ENCODE measurements around the gene FHIT.

Gene FHIT

GRCh38 chr3:60025096-60026050 lies 1225.9 kb downstream of the FHIT start:
- Histone ChIP-seq H3K4me1 (ENCODE audit: control insufficient read depth, insufficient read depth, low read length, poor library complexity, severe bottlenecking) (no peaks in the 10 kb centered on the region), H3K4me3 (ENCODE audit: insufficient read depth, low read depth, low read length, poor library complexity, severe bottlenecking) (no peak overlapping the region), H3K27ac (ENCODE audit: insufficient read depth, low read length, poor library complexity, severe bottlenecking) (no peak overlapping the region)

GRCh38 chr3:60024400-60024799 lies 1226.9 kb downstream of the FHIT start:
- Histone ChIP-seq H3K4me1 (ENCODE audit: control insufficient read depth, insufficient read depth, low read length, poor library complexity, severe bottlenecking) (no peaks in the 10 kb centered on the region), H3K9me3 (ENCODE audit: control insufficient read depth, low read length) (no peaks in the 10 kb centered on the region)
- no peak for DNase-seq

More at GRCh38 chr3:60025096-60026050, 1225.9 kb downstream of the FHIT start:
- Histone ChIP-seq H3K36me3 (ENCODE audit: control insufficient read depth, insufficient read depth, low read length) (no peaks in the 10 kb centered on the region), H3K27me3 (replicated peaks; ENCODE audit: control insufficient read depth, insufficient read depth, low read length, poor library complexity, severe bottlenecking) (no peaks in the 10 kb centered on the region), H3K9me3 (ENCODE audit: control insufficient read depth, low read length) (no peaks in the 10 kb centered on the region)
- DNase-seq = no peak

GRCh38 chr3:60023189-60023588 lies 1228.1 kb downstream of the FHIT start:
- no peak for DNase-seq
- peaks cover 8% of the 10 kb centered on the region for H3K4me1 ChIP-seq (ENCODE audit: control insufficient read depth, insufficient read depth, low read length, poor library complexity, severe bottlenecking)
- no peaks in the 10 kb centered on the region for H3K9me3 ChIP-seq (ENCODE audit: control insufficient read depth, low read length)
- H3K27ac ChIP-seq (ENCODE audit: insufficient read depth, low read length, poor library complexity, severe bottlenecking) = no peak overlapping the region
- no peak overlapping the region for H3K4me3 ChIP-seq (ENCODE audit: insufficient read depth, low read depth, low read length, poor library complexity, severe bottlenecking)
- H3K27me3 ChIP-seq (replicated peaks; ENCODE audit: control insufficient read depth, insufficient read depth, low read length, poor library complexity, severe bottlenecking) = no peaks in the 10 kb centered on the region
- H3K36me3 ChIP-seq (ENCODE audit: control insufficient read depth, insufficient read depth, low read length) = no peaks in the 10 kb centered on the region

More at GRCh38 chr3:60024400-60024799, 1226.9 kb downstream of the FHIT start:
- Histone ChIP-seq H3K36me3 (ENCODE audit: control insufficient read depth, insufficient read depth, low read length) (no peaks in the 10 kb centered on the region), H3K27me3 (replicated peaks; ENCODE audit: control insufficient read depth, insufficient read depth, low read length, poor library complexity, severe bottlenecking) (no peaks in the 10 kb centered on the region), H3K27ac (ENCODE audit: insufficient read depth, low read length, poor library complexity, severe bottlenecking) (no peak overlapping the region), H3K4me3 (ENCODE audit: insufficient read depth, low read depth, low read length, poor library complexity, severe bottlenecking) (no peak overlapping the region)

GRCh38 chr3:60017631-60018030 lies 1233.6 kb downstream of the FHIT start:
- Histone ChIP-seq H3K4me1 (ENCODE audit: control insufficient read depth, insufficient read depth, low read length, poor library complexity, severe bottlenecking) (peaks cover 35% of the 10 kb centered on the region), H3K4me3 (ENCODE audit: insufficient read depth, low read depth, low read length, poor library complexity, severe bottlenecking) (no peak overlapping the region), H3K27me3 (replicated peaks; ENCODE audit: control insufficient read depth, insufficient read depth, low read length, poor library complexity, severe bottlenecking) (no peaks in the 10 kb centered on the region), H3K9me3 (ENCODE audit: control insufficient read depth, low read length) (peaks cover 4% of the 10 kb centered on the region), H3K36me3 (ENCODE audit: control insufficient read depth, insufficient read depth, low read length) (no peaks in the 10 kb centered on the region), H3K27ac (ENCODE audit: insufficient read depth, low read length, poor library complexity, severe bottlenecking) (peak overlapping the region; percentile 38)
- no peak for DNase-seq

GRCh38 chr3:60015032-60015705 lies 1236.1 kb downstream of the FHIT start:
- Histone ChIP-seq H3K27ac (ENCODE audit: insufficient read depth, low read length, poor library complexity, severe bottlenecking) (peak overlapping the region; percentile 26), H3K4me1 (ENCODE audit: control insufficient read depth, insufficient read depth, low read length, poor library complexity, severe bottlenecking) (peaks cover 55% of the 10 kb centered on the region), H3K4me3 (ENCODE audit: insufficient read depth, low read depth, low read length, poor library complexity, severe bottlenecking) (no peak overlapping the region), H3K9me3 (ENCODE audit: control insufficient read depth, low read length) (peaks cover 4% of the 10 kb centered on the region), H3K36me3 (ENCODE audit: control insufficient read depth, insufficient read depth, low read length) (no peaks in the 10 kb centered on the region), H3K27me3 (replicated peaks; ENCODE audit: control insufficient read depth, insufficient read depth, low read length, poor library complexity, severe bottlenecking) (no peaks in the 10 kb centered on the region)
- DNase-seq = no peak

GRCh38 chr3:60013241-60013640 lies 1238.0 kb downstream of the FHIT start:
- H3K4me1 ChIP-seq (ENCODE audit: control insufficient read depth, insufficient read depth, low read length, poor library complexity, severe bottlenecking) = peaks cover 63% of the 10 kb centered on the region
- no peak overlapping the region for H3K4me3 ChIP-seq (ENCODE audit: insufficient read depth, low read depth, low read length, poor library complexity, severe bottlenecking)
- H3K27me3 ChIP-seq (replicated peaks; ENCODE audit: control insufficient read depth, insufficient read depth, low read length, poor library complexity, severe bottlenecking) = no peaks in the 10 kb centered on the region
- H3K36me3 ChIP-seq (ENCODE audit: control insufficient read depth, insufficient read depth, low read length) = no peaks in the 10 kb centered on the region
- H3K27ac ChIP-seq (ENCODE audit: insufficient read depth, low read length, poor library complexity, severe bottlenecking) = peak overlapping the region; percentile 17
- no peak for DNase-seq
- peaks cover 4% of the 10 kb centered on the region for H3K9me3 ChIP-seq (ENCODE audit: control insufficient read depth, low read length)

- Histone ChIP-seq H3K27me3 (replicated peaks; ENCODE audit: control insufficient read depth, insufficient read depth, low read length, poor library complexity, severe bottlenecking) (no peaks in the 10 kb centered on the region), H3K4me3 (ENCODE audit: insufficient read depth, low read depth, low read length, poor library complexity, severe bottlenecking) (peak overlapping the region; percentile 16), H3K27ac (ENCODE audit: insufficient read depth, low read length, poor library complexity, severe bottlenecking) (peak overlapping the region; percentile 67), H3K9me3 (ENCODE audit: control insufficient read depth, low read length) (no peaks in the 10 kb centered on the region), H3K4me1 (ENCODE audit: control insufficient read depth, insufficient read depth, low read length, poor library complexity, severe bottlenecking) (peaks cover 59% of the 10 kb centered on the region), H3K36me3 (ENCODE audit: control insufficient read depth, insufficient read depth, low read length) (no peaks in the 10 kb centered on the region)
- no peak for DNase-seq
Observed at GRCh38 chr3:60011218-60011617, 1240.0 kb downstream of the FHIT start.

GRCh38 chr3:60010781-60011180 lies 1240.5 kb downstream of the FHIT start:
- Histone ChIP-seq H3K27me3 (replicated peaks; ENCODE audit: control insufficient read depth, insufficient read depth, low read length, poor library complexity, severe bottlenecking) (no peaks in the 10 kb centered on the region), H3K4me3 (ENCODE audit: insufficient read depth, low read depth, low read length, poor library complexity, severe bottlenecking) (peak overlapping the region; percentile 16), H3K4me1 (ENCODE audit: control insufficient read depth, insufficient read depth, low read length, poor library complexity, severe bottlenecking) (peaks cover 57% of the 10 kb centered on the region), H3K9me3 (ENCODE audit: control insufficient read depth, low read length) (no peaks in the 10 kb centered on the region), H3K27ac (ENCODE audit: insufficient read depth, low read length, poor library complexity, severe bottlenecking) (peak overlapping the region; percentile 67), H3K36me3 (ENCODE audit: control insufficient read depth, insufficient read depth, low read length) (no peaks in the 10 kb centered on the region)
- DNase-seq = peak; percentile 26 to 42 (median 38)

GRCh38 chr3:60009931-60010478 lies 1241.2 kb downstream of the FHIT start:
- peak overlapping the region; percentile 67 for H3K27ac ChIP-seq (ENCODE audit: insufficient read depth, low read length, poor library complexity, severe bottlenecking)
- H3K27me3 ChIP-seq (replicated peaks; ENCODE audit: control insufficient read depth, insufficient read depth, low read length, poor library complexity, severe bottlenecking) = no peaks in the 10 kb centered on the region
- H3K9me3 ChIP-seq (ENCODE audit: control insufficient read depth, low read length) = no peaks in the 10 kb centered on the region
- DNase-seq = no peak
- no peaks in the 10 kb centered on the region for H3K36me3 ChIP-seq (ENCODE audit: control insufficient read depth, insufficient read depth, low read length)
- peaks cover 50% of the 10 kb centered on the region for H3K4me1 ChIP-seq (ENCODE audit: control insufficient read depth, insufficient read depth, low read length, poor library complexity, severe bottlenecking)
- peak overlapping the region; percentile 16 for H3K4me3 ChIP-seq (ENCODE audit: insufficient read depth, low read depth, low read length, poor library complexity, severe bottlenecking)
